ENCODE data around the gene SPCS2.
A peak's percentile ranks its signal among the peaks of the same experiment; 100 is the strongest.
"Not testable (repeated sequence)": the region's sequence is repeated elsewhere in the genome, so short reads cannot be mapped to it uniquely, and the experiment has no call there.

SPCS2 gene

GRCh38 chr11:74984730-74985129 is 35.7 kb downstream of the SPCS2 start:
- ChIA-PET POLR2A (no interaction called here), CTCF (interaction anchor here (1.0 kb wide), 1 partner anchor 26 kb away, joined by 3 read pairs; no protein-coding TSS in a partner anchor)
- no peak for TF ChIP-seq CTCF (IDR thresholded peaks at IDR 0.05; ENCODE audit: control extremely low read depth, extremely low read depth, low read depth, missing control alignments)
- DNase-seq (ENCODE audit: extremely low spot score): no peak

- DNase-seq (ENCODE audit: extremely low spot score): peak; percentile 91
- TF ChIP-seq CTCF (IDR thresholded peaks at IDR 0.05; ENCODE audit: control extremely low read depth, extremely low read depth, low read depth, missing control alignments): no peak
- ChIA-PET POLR2A (interaction anchor here (0.6 to 0.9 kb wide), 2 partner anchors 15 to 27 kb away, joined by 3 to 6 read pairs; no protein-coding TSS in a partner anchor), CTCF (interaction anchor here (0.7 to 2.0 kb wide), 9 partner anchors 11 to 263 kb away, joined by 3 to 12 read pairs (median 3); no protein-coding TSS in a partner anchor)
Observed at GRCh38 chr11:74988541-74989259, 39.6 kb downstream of the SPCS2 start, which contains the start of gene NEU3. Gene NEU3, plus strand, starts transcription at chr11:74988933. Its CDS starts 128 bp downstream, at chr11:74989061.

- TF ChIP-seq CTCF (IDR thresholded peaks at IDR 0.05; ENCODE audit: control extremely low read depth, extremely low read depth, low read depth, missing control alignments): no peak
- DNase-seq (ENCODE audit: extremely low spot score): peak; percentile 22
- CTCF ChIA-PET: interaction anchor here (0.7 to 2.0 kb wide), 8 partner anchors 11 to 151 kb away, joined by 3 to 12 read pairs (median 4); no protein-coding TSS in a partner anchor
- POLR2A ChIA-PET: no interaction called here
Observed at GRCh38 chr11:74989260-74989638, 40.2 kb downstream of the SPCS2 start.

- DNase-seq (ENCODE audit: extremely low spot score); POLR2A ChIA-PET: not testable (repeated sequence)
- CTCF ChIA-PET: interaction anchor here (1.8 kb wide), 2 partner anchors 60 to 151 kb away, joined by 5 to 9 read pairs; no protein-coding TSS in a partner anchor
Observed at GRCh38 chr11:74990150-74990549, 41.1 kb downstream of the SPCS2 start.

GRCh38 chr11:74990941-74991340 is 41.9 kb downstream of the SPCS2 start:
- no peak for DNase-seq (ENCODE audit: extremely low spot score)
- CTCF ChIA-PET: no interaction called here
- POLR2A ChIA-PET: no interaction called here
- no peak for TF ChIP-seq CTCF (IDR thresholded peaks at IDR 0.05; ENCODE audit: control extremely low read depth, extremely low read depth, low read depth, missing control alignments)

GRCh38 chr11:74992852-74993251 is 43.8 kb downstream of the SPCS2 start:
- ChIA-PET CTCF (interaction anchor here (0.7 to 1.7 kb wide), 8 partner anchors 9 to 249 kb away, joined by 3 to 5 read pairs (median 4); no protein-coding TSS in a partner anchor), POLR2A (interaction anchor here (0.5 kb wide), 1 partner anchor 242 kb away, joined by 4 read pairs; no protein-coding TSS in a partner anchor)
- peak; percentile 47 for DNase-seq (ENCODE audit: extremely low spot score)
- TF ChIP-seq CTCF (IDR thresholded peaks at IDR 0.05; ENCODE audit: control extremely low read depth, extremely low read depth, low read depth, missing control alignments): no peak

- ChIA-PET CTCF (interaction anchor here (1.0 to 1.9 kb wide), 2 partner anchors 11 to 30 kb away, joined by 4 to 6 read pairs; no protein-coding TSS in a partner anchor), POLR2A (interaction anchor here (0.7 kb wide), 1 partner anchor 1811 kb away, joined by 4 read pairs; no protein-coding TSS in a partner anchor)
- TF ChIP-seq CTCF (IDR thresholded peaks at IDR 0.05; ENCODE audit: control extremely low read depth, extremely low read depth, low read depth, missing control alignments): no peak
- DNase-seq (ENCODE audit: extremely low spot score): no peak
Observed at GRCh38 chr11:75000975-75001354, 51.9 kb downstream of the SPCS2 start.

Measured in GM10248 (cell line).